Choroid plexus epithelial cell (primary cell): ENCODE results near the gene CCDC107.

ENCODE experiments used
- DNase-seq: peaks from one replicate; pipeline ENCODE4 v3.0.0-alpha.2; 2010; ENCODE audit warnings: low read depth
- H3K4me3 ChIP-seq: 2 replicates; pipeline ENCODE4 v1.5.1; 2011; ENCODE audit warnings: low read depth, mild to moderate bottlenecking, control low read depth, low read length, moderate library complexity
- TF ChIP-seq, protein P1 (sequence below): conservative IDR thresholded peaks from 2 replicates; pipeline ENCODE4 v1.5.1; 2011; ENCODE audit warnings: low read depth, mild to moderate bottlenecking, control low read depth, inconsistent platforms, low read length, moderate library complexity

CCDC107 gene

DNA sequence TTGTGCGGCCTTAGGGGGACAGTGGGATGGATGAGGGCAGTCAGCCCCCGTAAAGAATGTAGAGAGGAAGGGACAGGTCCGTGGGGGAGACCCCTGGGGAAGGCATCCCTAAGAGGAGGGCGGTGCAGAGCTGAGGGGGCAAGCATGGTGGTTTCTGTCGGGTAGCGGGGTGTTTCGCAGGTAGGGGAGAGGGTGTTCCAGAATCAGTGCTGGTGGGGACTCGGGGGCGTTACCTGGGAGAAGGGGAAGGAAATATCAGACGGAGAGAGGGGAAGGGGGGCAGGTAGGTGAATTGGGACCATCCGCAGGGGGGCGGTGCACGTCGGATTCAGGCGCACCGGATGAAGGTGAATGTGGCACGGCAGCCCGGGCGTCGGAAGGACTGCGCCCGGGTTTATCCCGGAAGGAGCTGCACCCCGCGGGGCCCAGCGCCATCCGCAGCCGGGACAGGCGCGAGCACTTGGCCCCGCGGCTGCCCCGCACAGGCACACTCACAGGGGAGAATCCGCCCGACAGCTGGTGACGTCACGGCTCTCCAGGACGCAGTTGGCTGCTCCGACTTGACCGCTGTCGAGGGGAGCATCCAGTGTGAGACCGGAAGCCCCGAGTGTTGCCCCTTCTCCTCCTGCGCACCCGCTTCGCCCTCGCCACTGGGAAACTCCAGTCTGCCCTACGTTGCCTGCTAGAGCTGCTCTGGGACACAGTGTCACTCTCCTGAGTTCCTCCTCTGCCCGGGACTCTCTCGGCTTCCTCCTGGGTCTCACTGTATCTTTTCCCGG lies 41.2 kb upstream of the CCDC107 start:
- peak overlapping the region; percentile 39 for H3K4me3 ChIP-seq
- TF ChIP-seq, protein P1, sequence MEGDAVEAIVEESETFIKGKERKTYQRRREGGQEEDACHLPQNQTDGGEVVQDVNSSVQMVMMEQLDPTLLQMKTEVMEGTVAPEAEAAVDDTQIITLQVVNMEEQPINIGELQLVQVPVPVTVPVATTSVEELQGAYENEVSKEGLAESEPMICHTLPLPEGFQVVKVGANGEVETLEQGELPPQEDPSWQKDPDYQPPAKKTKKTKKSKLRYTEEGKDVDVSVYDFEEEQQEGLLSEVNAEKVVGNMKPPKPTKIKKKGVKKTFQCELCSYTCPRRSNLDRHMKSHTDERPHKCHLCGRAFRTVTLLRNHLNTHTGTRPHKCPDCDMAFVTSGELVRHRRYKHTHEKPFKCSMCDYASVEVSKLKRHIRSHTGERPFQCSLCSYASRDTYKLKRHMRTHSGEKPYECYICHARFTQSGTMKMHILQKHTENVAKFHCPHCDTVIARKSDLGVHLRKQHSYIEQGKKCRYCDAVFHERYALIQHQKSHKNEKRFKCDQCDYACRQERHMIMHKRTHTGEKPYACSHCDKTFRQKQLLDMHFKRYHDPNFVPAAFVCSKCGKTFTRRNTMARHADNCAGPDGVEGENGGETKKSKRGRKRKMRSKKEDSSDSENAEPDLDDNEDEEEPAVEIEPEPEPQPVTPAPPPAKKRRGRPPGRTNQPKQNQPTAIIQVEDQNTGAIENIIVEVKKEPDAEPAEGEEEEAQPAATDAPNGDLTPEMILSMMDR = no peak
- DNase-seq = peak; percentile 62

GRCh38 chr9:35617548-35617947 lies 40.5 kb upstream of the CCDC107 start:
- TF ChIP-seq, protein P1 = no peak
- no peak for DNase-seq
- no peak overlapping the region for H3K4me3 ChIP-seq

DNA sequence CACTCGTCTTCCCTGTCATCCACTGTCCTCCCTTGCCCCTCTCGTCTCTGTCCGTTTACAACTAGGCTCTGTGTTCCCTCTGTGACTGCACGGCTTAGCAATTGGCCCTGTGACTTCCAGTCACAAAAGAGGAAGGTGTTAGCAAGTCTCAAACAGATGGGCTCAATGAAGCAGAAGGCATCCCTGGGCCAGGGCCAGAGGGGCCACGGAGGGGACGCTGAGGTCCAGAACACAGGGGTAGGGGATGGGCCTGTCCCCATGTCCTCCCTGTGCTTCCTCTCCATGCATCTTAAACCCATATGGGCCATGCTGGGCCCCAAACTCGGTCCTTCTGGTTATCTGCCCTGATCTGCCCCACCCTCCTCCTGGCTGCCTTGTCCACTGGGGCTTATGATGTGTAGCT lies 39.8 kb upstream of the CCDC107 start, which contains the start of gene CD72:
Gene CD72, minus strand, starts transcription at position 89 of the 403 bp plus-strand sequence. CDS start 110 bp downstream, outside the sequence.
- DNase-seq = no peak
- peak within 1 kb of the TSS; percentile 39 for H3K4me3 ChIP-seq
- TF ChIP-seq, protein P1 = no peak

- peak; percentile 13 for DNase-seq
Measured at GRCh38 chr9:35618854-35619799, 39.0 kb upstream of the CCDC107 start.

DNA sequence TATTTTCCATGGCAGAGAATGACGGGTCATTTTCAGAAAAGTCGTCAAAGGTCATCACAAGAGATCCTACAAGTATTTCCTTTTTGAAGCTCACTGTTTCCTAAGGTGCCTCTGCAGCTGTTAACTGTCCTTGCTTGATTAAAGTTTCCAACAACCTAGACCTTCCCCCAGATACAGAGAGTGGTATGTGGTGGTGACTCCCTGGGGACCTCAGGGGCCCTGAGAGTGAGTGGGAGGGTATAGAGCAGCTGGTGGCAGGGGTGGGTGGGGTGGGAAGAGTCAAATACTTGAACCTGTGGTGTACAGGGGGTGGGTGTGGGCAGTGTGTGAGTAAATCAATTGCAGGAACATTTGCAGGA lies 38.3 kb upstream of the CCDC107 start:
- TF ChIP-seq, protein P1 = no peak
- no peak for DNase-seq

More at GRCh38 chr9:35618854-35619799, 39.0 kb upstream of the CCDC107 start:
- no peak overlapping the region for H3K4me3 ChIP-seq
- TF ChIP-seq, protein P1 = no peak

GRCh38 chr9:35627575-35627974 lies 30.5 kb upstream of the CCDC107 start:
- H3K4me3 ChIP-seq = no peak overlapping the region

More for the DNA sequence above, 38.3 kb upstream of the CCDC107 start:
- H3K4me3 ChIP-seq = no peak overlapping the region

More at GRCh38 chr9:35627575-35627974, 30.5 kb upstream of the CCDC107 start:
- TF ChIP-seq, protein P1 = no peak
- no peak for DNase-seq
